Stimulated activated CD8-positive, alpha-beta memory T cell treated with anti-CD3 and anti-CD28 coated beads, Interleukin-15, amount 100 ng/mL, for 4 hours (primary cell): ENCODE results near the gene ZKSCAN1.

Experiments used
- DNase-seq, 2 donors: peaks; one replicate each; pipeline ENCODE4 v3.0.0-alpha.2; 2020; ENCODE audit warnings: low read depth in 2 of 2

Gene ZKSCAN1

DNA sequence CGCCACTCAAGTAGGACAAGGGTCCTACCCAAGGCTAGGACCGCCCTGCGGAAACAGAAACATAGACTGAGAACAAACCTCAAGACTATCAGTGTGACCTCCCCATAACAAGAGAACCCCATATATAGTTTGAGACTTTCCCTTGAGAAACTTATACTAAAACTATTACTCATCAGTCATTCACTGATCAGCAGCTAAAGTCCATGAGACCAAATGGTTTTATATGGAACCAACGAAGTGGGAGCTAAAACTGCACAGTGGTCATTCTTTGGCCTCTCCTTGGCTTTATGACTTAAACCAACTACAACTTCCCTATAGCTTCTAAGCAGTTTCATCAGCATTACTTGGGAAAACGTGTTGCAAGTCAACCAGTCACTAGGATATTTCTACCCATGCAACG, 20.5 kb downstream of the ZKSCAN1 start:
- DNase-seq = no peak

DNA sequence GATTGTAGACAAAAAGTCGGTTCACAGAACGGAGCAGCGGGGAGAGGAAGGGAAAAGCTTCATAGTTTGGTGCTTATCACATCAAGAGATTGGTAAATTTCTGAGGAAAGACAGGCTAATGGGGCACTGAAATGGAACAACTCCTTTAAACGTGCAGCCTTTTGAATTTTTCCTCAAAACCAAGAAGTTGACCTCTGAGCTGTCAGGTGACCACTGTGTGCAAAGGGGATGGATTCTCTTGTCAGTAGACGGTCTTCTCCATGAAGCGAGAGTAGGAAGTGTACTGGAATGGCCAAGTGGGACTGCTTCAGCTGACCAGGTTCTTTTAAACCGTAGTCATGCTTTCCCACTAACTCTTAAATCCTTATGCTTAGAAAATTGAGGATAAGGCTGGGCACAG, 22.9 kb downstream of the ZKSCAN1 start:
- DNase-seq = no peak

DNA sequence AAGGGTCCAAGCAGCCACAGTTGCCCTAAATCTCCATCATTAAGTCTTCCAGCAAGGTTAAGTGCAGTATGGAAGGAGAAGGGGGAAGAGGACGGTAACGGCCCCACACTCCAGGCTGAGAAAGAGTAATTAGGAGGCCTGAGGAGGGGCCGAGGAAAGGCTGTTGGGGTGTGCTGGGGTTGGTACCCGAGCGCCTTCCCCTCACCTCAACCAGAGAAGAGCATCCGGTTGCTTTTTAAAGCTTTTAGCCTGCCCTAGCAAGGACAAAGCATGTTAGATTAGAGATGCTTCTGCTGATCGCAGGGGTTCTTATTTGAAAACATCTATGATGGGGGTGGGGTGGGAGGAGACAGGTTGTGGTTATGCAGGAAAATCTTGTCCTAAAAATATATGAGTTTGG, 25.2 kb downstream of the ZKSCAN1 start:
- DNase-seq = no peak

DNA sequence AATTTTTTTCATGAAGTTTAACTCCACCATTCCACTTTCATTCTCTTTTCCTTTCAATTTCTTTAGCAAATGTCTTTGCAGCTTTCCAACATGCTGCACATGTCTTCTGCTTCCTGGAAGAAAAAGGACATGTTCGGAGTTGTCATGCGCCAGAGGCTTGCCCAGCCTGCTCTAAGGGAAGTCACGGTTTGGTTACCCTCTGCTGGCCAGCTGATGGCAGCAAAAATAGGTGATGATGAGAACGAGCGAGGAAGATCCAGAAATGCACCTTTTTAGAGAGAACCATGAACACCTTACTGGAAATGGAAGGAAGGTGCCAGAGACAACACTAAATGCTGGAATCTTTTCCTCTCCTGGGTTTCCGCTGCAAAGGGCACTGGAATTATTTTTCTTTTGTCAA, 29.3 kb downstream of the ZKSCAN1 start:
- DNase-seq = no peak

DNA sequence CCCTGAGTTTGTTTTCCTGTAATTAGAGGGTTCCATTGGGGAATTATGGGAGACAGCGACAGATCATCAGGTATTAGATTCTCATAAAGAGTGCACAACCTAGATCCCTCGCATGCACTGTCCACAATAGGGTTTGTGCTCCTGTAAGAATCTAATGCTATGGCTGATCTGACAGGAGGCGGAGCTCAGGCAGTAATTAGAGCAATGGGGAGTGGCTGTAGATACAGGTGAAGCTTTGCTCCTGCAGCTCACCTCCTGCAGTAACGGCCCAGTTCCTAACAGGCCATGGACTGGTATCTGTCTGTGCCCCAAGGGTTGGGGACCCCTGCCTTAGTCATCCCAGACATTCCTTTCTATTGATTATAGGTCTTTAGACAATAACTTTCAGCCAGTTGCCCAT, 33.3 kb downstream of the ZKSCAN1 start:
- no peak for DNase-seq

DNA sequence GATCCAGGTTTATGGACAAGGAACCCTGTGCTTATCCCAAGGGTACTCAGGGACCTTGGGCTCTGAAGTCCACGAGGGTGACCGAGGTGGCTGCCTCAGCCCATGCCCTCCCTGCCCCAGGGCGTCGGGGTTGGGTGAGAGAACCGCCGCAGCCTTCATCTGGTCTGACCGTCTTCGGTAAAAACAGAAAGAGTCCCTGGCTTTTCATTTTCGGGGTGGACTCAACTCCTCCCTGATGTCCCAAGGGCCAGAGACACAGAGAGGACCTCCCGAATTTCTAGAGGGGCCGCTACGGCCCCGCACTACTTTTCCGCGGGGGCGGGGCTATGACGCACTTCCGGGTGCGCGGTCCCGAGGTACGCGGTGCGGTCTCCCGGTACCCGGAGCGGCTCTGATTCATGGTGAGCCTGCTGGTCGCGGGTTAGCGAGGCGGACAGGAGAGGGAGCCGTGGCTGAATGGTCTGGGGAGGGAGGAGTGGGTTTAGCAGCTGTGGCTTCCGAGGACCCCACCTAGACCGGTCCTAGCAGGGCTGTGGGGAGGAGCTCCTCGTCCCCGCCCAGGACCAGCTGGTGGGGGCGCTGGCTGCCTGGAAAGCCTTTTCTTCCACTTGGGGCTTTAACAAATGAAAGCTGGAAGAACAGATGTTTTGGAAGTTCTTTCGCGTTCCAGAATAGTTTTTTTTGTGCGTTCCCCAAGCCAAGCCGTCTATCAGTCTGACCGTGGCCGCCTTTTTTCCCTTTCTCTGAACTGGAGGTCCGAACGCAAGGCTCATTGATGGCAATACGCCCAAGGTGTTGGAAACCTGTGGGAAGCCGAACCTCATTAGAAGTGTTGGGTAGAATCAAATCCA, 34.3 kb downstream of the ZKSCAN1 start, which contains the start of gene ZSCAN21:
TSS of gene ZSCAN21 (plus strand) at position 334 of the 851 bp plus-strand sequence. CDS start 7,233 bp downstream, outside the sequence.
- peak; percentile 69 to 71 for DNase-seq

DNA sequence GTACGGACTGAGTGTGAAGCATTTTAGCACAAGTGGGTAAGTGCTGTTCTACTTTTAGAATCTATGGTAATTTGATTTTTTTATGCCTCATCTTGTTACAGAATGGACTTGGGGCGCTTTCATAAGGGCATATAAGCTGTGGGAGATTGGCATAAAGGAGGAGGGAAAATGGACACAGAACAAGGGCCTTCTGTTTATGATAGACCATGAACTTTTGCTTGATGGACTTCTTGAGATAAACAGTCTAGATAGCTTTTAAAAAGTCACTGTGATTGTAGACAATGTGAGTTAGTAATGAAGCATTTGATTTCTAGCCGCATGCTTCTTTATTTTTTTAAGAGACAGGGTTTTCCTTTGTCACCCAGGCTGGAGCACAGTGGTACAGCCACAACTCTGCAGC, 36.2 kb downstream of the ZKSCAN1 start:
- no peak for DNase-seq

DNA sequence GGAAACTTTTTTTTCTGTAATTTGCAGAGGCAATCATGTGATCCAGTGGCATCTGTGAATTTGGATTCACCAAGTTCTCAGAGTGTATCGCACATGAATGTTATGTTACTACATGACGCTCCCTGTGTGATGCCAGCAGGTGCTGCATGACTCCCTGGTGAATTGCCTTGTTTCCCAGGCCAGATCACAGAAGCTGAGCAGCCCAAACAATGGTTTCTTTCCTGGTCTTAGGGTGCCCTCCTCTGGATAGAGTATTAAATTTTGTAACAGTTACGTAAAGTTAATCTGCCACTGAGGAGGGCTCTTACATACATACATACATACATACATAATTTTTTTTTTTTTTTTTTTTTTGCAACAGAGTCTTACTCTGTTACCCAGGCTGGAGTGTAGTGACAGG, 37.8 kb downstream of the ZKSCAN1 start:
- DNase-seq = no peak

DNA sequence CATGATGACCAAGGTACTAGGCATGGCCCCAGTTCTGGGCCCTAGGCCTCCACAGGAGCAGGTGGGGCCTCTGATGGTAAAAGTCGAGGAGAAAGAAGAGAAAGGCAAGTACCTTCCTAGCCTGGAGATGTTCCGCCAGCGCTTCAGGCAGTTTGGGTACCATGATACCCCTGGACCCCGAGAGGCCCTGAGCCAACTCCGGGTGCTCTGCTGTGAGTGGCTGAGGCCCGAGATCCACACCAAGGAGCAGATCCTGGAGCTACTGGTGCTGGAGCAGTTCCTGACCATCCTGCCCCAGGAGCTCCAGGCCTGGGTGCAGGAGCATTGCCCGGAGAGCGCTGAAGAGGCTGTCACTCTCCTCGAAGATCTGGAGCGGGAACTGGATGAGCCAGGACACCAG, 41.6 kb downstream of the ZKSCAN1 start:
- DNase-seq = no peak

DNA sequence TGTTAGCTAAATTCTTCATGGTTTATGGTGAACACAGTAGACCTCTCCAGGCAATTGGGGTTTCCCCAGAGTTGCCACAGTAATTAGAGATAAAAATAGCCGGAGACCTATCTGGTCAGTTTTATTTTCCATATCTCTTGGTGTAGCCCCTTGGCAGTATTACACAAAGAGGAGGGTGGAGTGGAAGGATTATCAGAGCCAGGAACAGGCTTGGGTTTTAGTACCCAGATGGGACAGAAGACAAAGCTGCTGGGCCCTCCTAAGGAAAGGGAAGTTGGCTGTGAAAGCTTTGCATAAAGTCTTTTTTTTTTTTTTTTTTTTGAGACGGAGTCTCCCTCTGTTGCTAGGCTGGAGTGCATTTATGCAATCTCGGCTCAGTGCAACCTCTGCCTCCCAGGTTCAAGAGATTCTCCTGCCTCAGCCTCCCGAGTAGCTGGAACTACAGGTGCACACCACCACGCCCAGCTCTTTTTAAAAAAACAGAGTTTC, 43.9 kb downstream of the ZKSCAN1 start:
- no peak for DNase-seq

DNA sequence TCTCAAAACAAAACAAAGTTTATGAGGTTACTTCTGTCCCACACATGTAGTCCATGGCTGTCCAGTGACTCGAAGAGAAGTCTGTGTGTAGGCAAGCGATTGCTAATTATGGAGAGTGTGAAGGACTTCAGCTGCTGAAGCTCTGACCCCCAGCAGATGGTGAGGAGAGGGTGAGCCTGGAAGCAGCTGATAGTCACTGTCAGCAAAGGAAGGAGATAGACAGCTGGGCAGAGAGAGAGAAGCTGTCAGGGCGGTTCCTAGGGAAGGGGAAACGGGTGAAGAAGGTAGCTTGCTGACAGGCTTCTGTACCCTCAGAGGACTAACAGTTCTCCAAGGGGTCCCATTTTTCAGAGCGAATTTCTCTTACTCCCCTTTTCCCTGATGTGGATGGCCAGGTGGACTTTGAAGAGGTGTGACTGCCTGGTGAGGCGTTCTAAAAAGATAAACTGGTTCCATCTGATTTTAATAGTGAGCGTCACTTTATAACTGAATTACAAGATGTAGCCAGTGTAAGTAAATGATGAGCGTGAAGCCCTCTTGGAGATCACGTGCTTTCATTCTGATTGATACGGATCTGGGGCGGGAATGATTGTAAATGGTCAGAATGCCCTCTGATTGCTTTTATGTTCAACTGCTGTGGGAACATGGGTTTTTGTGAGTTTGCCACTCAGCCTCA, 46.3 kb downstream of the ZKSCAN1 start:
- no peak for DNase-seq

DNA sequence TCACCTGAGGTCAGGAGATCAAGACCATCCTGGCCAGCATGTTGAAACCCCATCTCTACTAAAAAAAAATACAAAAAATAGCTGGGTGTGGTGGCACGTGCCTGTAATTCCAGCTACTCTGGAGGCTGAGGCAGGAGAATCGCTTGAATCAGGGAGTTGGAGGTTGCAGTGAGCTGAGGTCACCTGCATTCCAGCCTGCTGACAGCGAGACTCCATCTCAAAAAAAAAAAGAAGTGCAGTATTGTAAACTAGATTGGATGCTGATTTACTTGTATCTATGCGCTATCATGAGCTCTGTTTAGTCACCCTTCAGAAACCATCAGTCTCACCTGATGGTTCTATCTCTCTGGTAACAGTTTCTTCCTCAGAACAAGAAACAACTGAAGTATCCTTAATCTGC, 48.0 kb downstream of the ZKSCAN1 start:
- DNase-seq = no peak

DNA sequence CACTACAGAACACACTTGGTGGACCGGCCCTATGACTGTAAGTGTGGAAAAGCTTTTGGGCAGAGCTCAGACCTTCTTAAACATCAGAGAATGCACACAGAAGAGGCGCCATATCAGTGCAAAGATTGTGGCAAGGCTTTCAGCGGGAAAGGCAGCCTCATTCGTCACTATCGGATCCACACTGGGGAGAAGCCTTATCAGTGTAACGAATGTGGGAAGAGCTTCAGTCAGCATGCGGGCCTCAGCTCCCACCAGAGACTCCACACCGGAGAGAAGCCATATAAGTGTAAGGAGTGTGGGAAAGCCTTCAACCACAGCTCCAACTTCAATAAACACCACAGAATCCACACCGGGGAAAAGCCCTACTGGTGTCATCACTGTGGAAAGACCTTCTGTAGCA, 48.8 kb downstream of the ZKSCAN1 start:
- DNase-seq = no peak

DNA sequence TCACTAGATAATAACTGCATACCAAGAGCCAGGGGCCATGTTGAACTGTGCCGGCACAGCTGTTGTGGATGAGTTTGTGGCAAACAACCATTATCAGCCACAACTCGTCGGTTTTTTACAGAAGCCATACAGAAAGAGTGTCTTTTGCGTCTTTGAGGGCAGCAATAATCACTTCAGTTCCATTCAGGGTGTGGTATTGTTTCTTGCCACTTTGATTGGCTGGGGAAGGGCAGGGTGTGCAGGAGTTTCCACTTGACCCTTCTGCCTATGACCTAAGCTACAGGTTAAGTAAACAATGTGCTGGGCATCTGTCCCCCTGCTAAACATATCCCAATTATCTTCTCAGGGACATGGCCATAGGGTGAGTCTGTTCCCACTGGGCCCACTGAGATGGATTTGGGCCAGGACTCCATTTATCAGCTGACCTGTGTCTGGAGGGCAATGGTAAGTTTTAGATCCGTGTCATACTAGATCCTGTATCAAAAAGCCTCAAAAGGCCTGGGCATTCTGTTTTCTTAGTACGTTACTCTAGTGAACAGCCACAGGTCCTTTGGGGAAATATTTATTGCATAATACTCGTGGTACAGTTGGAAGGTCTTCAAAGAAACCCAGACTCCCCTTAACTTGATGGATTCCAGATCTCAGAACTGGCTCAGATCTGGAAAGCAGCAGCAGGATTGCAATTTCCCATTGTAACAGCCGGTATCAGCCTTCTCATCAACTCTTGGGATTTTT, 50.2 kb downstream of the ZKSCAN1 start:
- no peak for DNase-seq

DNA sequence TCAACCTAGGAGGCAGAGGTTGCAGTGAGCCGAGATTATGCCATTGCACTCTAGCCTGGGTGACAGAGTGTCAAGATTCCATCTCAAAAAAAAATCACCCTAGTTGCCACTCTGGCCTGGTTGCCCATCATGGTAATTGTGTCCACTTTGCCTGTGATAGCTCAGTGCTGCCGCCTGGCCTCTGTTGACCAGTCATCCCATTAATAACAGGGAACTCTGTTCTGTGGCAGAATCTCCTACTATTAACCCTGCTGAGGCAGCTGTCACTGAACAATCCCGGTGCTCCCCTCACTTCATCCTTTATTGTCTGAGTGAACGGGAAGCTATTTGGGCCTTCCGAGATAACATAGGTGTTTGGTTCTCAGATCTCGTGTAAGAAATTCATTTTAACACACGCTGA, 51.6 kb downstream of the ZKSCAN1 start:
- DNase-seq = no peak

DNA sequence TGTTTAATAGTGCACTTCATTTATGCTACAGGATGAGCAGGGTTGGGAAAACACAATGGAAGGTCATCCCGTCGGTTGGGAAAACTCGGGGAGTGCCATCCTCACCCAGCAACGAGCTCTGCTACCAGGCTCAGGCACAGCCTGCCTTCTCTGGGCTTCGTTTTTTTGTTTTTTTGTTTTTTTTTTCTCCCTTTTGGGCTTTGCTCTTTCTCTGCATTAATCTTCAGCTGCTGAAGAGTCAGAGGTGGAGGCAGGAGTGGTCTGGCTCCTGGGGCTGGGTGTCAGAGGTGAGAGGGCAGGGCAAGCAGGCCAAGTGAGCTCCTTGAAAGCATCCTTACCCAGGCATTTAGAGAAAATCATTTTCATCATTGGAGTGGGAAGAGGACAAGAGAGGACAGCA, 54.6 kb downstream of the ZKSCAN1 start:
- DNase-seq = no peak

DNA sequence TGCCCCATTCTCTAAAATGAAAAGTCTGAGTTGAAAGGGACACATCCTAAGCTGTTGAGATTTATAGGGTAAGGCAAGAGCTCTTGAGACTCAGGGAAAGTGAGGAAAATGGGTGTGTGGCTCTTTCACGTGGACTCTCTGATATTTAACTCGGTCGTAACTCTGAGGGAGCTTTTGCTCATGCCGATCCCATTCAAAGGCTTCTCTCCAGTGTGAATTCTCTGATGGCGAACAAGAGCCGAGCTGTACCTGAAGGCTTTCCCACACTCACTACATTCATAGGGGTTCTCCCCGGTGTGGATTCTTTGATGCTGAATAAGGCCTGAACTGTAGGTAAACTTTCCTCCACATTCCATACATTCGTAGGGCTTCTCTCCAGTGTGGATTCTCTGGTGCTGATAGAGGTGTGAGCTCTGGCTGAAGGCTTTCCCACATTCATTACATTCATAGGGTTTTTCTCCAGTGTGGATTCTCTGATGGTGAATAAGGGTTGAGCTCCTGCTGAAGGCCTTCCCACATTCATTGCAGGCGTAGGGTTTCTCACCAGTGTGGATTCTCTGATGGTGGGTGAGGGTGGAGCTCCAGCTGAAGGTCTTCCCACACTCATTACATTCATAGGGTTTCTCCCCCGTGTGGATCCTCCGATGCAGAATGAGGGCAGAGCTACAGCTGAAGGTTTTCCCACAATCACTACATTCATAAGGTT, 55.8 kb downstream of the ZKSCAN1 start:
- no peak for DNase-seq

DNA sequence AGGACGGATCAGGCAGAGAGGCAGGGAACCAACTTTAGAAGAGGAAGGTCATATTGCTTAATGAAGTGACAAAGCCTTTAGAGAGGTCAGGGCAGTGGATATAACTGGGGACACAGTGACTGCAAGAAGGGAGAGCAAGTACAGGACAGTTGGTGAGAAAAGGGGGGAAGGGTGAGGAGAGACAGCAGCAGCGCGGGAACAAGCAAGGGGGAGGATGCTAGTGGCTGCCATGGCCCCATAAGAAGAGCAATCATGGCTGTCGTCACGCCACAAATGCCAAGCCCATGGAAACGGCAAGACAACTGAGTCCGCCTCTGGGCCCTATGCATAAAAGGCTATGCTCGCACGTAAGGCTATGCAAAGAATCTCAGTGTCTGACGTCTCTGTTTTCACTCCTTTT, 57.1 kb downstream of the ZKSCAN1 start:
- DNase-seq = no peak

DNA sequence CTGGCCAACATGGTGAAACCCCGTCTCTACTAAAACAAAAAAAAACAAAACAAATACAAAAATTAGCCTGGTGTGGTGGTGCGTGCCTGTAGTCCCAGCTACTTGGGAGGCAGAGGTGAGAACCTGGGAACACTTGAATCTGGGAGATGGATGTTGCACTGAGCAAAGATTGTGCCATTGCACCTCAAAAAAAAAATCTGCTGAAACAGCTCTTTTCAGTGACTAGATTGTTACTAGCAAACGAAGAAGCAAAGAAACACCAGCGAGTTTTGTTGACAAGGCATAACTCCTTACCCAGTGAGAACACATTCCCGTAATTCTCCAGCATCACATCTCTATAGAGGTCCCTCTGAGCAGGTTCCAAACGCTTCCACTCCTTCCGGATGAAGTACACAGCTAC, 59.4 kb downstream of the ZKSCAN1 start:
- DNase-seq = no peak

DNA sequence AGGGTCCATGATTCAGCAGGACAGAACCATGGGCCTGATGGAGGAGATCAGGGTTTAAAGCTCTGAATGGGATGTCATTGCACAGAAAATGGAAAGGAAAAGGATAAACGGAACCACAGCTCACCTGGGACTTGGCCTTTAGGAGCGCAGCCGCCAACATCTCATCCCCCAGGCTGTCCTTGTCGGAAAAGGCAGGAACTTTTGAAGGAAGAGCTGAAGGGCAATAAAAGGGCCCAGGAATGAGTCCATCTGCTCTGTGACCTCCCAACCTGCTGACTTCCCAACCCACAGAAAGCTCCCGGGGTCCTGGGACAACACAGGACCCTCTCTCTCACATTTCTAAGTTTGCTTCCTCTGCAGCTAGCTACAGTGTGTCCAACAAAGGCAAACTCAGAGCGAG, 60.0 kb downstream of the ZKSCAN1 start:
- no peak for DNase-seq

DNA sequence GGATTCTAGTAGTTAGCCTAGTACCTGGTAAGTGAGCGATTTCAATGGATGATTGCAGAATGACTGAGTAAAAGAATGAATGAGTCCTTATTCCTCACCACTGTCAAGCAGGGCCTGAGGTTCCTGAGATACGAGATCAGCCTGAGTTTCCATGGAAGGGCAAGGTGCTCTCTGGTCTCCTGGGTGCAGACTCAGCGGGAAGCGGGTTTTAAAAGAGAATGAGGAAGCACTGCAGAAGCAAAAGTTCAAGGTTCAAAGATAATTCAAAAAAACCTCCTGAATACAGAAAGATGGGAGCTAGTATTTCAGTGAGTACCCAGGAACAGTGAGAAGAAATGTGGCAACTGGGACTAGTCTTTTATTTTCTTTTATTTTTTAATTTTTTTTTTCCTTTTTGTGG, 61.8 kb downstream of the ZKSCAN1 start:
- no peak for DNase-seq

DNA sequence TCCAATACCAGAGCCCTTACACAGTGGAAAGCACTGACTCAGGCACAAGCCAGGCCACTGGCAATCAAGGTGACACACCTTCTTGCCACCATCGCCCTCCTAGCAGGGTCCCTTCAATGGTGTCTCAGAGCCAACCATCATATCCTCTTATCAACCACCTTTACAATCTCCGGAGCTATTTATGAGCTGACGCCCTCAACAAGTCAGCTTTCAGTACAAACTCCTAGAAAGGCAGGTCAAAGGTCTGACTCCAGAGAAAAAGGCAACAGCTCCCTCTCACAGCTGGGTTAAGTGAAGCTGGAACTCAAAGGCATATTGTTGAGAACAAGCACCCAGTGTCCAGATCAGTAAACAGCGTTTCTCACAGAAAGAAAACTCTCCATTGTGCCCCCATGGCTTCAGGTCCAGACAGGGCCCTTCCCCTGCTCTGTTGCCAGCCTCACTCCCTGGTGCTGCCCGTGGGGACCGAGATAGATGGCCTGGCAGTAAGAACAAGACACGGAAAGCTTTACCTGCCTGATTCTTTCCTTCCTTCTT, 63.7 kb downstream of the ZKSCAN1 start:
- no peak for DNase-seq
